Spleen (tissue), 11 donors: Measurements from ENCODE around the gene COLEC12. TPM values are rescaled to one million over a fixed set of nuclear protein-coding genes. Genes with fewer than 3 reads are reported as not detected.

ENCODE experiments used
- DNase-seq: peaks from one replicate; pipeline ENCODE4 v3.0.0-alpha.2; 2020
- H3K27ac ChIP-seq, 8 donors: fragments of 200-600 bp; sonication (generic) in 7 of 8; 1 replicate in 4 of 8; 2 replicates in 4 of 8; pipeline versions ENCODE4 v1.5.0 to v1.8.0; 2016 to 2021; ENCODE audit warnings: inconsistent platforms in 4 of 8, mild to moderate bottlenecking in 4 of 8, moderate library complexity in 1 of 8
- H3K27me3 ChIP-seq, 7 donors: fragments of 200-600 bp; sonication (generic) in 6 of 7; replicated peaks in 1 of 7; 1 replicate in 4 of 7; 2 replicates in 3 of 7; pipeline versions ENCODE4 v1.5.0 to v1.8.0; 2016 to 2021; ENCODE audit warnings: inconsistent platforms in 3 of 7, mild to moderate bottlenecking in 1 of 7
- H3K36me3 ChIP-seq, 6 donors: fragments of 200-600 bp; sonication (generic) in 5 of 6; 1 replicate in 4 of 6; 2 replicates in 2 of 6; pipeline versions ENCODE4 v1.5.0 to v1.8.0; 2016 to 2021; ENCODE audit warnings: inconsistent platforms in 2 of 6
- H3K4me1 ChIP-seq, 6 donors: fragments of 200-600 bp; sonication (generic) in 5 of 6; 1 replicate in 3 of 6; 2 replicates in 3 of 6; pipeline versions ENCODE4 v1.5.0 to v1.8.0; 2016 to 2021; ENCODE audit warnings: inconsistent platforms in 3 of 6
- H3K4me3 ChIP-seq, 8 donors: fragments of 200-600 bp; sonication (generic) in 7 of 8; 1 replicate in 4 of 8; 2 replicates in 4 of 8; pipeline versions ENCODE4 v1.5.0 to v1.8.0; 2016 to 2021; ENCODE audit warnings: inconsistent platforms in 4 of 8, mild to moderate bottlenecking in 4 of 8, moderate library complexity in 2 of 8
- H3K9me3 ChIP-seq, 8 donors: fragments of 200-600 bp; sonication (generic) in 7 of 8; 1 replicate in 4 of 8; 2 replicates in 4 of 8; pipeline versions ENCODE4 v1.5.0 to v1.8.0; 2016 to 2021; ENCODE audit warnings: inconsistent platforms in 4 of 8
- POLR2A ChIP-seq, 3 donors: fragments of 450-650 bp; IDR thresholded peaks; one replicate each; pipeline ENCODE4 v1.5.1; 2017; ENCODE audit warnings: antibody characterized with exemption in 3 of 3, mild to moderate bottlenecking in 1 of 3
- POLR2AphosphoS5 ChIP-seq, 3 donors: sonication (generic); formaldehyde crosslinking; IDR thresholded peaks; one replicate each; pipeline ENCODE4 v1.5.1; 2017; ENCODE audit warnings: antibody characterized with exemption in 3 of 3
- WGBS, 5 donors: extraction: QIAGEN DNeasy Blood & Tissue Kit in 3 of 5; methylation state at CpG; one replicate each; pipeline versions ENCODE4 v1.1.5 to v1.1.7; 2013 to 2018; 5-methylcytosine and 5-hydroxymethylcytosine counted together
- intact Hi-C: fragments of 100-400 bp; cut with DNase I; formaldehyde crosslinking; loops from one replicate; pipeline ENCODE4 v1.15.0; 2023; ENCODE audit warnings: low total_unique reads
- polyA plus RNA-seq, 3 donors: library from polyadenylated mRNA; stranded (reverse); fragments of 200-250 nt; gene quantifications; one replicate each; pipeline ENCODE4 v1.2.1, GENCODE V29; 2013
- total RNA-seq, 7 donors: library from RNA; depleted of rRNA in 3 of 7; stranded (reverse); fragments of >200 nt in 3 of 7; fragmentation: NEBNext Ultra II Directional in 4 of 7; extraction: Animal tissue kit (Norgen Biotek cat#: 25700) in 4 of 7; gene quantifications; one replicate each; pipeline versions ENCODE4 v1.1.0 to v1.2.1, GENCODE V29; 2016 to 2021
- TF ChIP-seq, protein P1 (sequence below), 11 experiments: fragments of 200-600 bp in 7 of 11; fragments of 450-650 bp in 4 of 11; sonication (generic) in 4 of 11; IDR thresholded peaks in 8 of 11; conservative IDR thresholded peaks in 3 of 11; 1 replicate in 7 of 11; 2 replicates in 4 of 11; pipeline versions ENCODE4 v1.4.0 to v1.8.0; 2016 to 2021; ENCODE audit warnings: antibody characterized with exemption in 11 of 11, inconsistent platforms in 4 of 11, mild to moderate bottlenecking in 1 of 11
- donor health status: healthy with polysubstance abuse.
- donor health status: DM: no; HTN: no; CAD: no; lungs with moderate emphysema.
- donor health status: DM: no; HTN: no; CAD: no.
- donor health status: Bipolar disorder and iron deficiency.
- donor health status: healthy.
- donor health status: DM: no; HTN: no; CAD: no.
- donor health status: DM: yes; HTN: yes; CAD: no.

The COLEC12 gene
- total and polyA plus RNA-seq, 10 donors = 0.13 to 4.5 (median 1.0) TPM

DNA sequence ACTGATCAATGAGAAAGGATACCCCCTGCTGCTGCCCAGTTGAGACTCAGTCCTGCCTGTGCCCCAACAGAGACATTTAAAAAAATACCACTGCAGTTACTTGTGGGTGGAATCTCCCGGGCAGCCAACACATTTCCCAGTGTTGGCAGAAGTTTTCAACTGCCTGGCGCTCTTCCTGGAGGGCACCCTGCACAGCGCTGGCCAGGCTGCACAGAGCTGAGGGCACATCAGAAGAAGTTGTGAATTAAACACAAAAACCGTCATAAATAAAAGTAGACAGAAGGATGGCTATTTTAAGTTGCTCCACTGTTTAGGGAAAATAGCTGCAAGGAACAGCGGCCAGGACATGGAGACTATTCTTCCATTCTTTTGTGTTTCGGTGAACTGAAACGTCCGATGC lies 122.4 kb downstream of the COLEC12 start:
- TF ChIP-seq POLR2A (IDR thresholded peaks at IDR 0.05) = no peak
- 85 to 95% (median 90%) methylated on average over 8 of the region's 8 CpGs for WGBS, 5 donors
- Histone ChIP-seq H3K4me3 (no peak overlapping the region), H3K36me3 (no peaks in the 10 kb centered on the region), H3K9me3 (no peaks in the 10 kb centered on the region), H3K4me1 (peaks cover 0 to 32% (median 4%) of the 10 kb centered on the region in 6 donors), H3K27me3 (no peaks in the 10 kb centered on the region), H3K27ac (no peak overlapping the region)
- intact Hi-C loops = no loop called here
- DNase-seq = no peak

DNA sequence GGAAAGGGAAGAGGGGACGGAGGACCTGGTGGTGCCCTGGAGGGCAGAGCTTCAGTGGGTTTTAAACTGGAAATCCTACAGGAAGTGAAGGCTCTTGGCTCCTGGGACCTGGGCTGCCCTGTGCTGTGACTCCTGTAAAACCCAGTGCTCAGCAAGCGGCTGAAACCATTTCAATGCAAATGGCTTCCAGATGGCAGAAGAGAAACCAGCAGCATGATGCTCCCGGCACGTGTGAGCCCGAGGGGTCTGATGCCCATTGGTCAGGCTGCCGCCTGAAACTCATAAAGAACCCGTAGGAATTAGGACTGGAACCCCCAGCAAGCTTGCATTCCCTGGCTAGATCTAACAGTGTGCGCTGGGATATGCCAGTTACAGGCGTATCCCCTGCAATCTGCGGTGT lies 123.4 kb downstream of the COLEC12 start:
- H3K4me1 ChIP-seq = peaks cover 0 to 32% (median 4%) of the 10 kb centered on the region in 6 donors
- no peak overlapping the region for H3K4me3 ChIP-seq
- no peaks in the 10 kb centered on the region for H3K27me3 ChIP-seq
- H3K27ac ChIP-seq = no peak overlapping the region
- no peaks in the 10 kb centered on the region for H3K9me3 ChIP-seq
- intact Hi-C loops = no loop called here
- TF ChIP-seq, protein P1, sequence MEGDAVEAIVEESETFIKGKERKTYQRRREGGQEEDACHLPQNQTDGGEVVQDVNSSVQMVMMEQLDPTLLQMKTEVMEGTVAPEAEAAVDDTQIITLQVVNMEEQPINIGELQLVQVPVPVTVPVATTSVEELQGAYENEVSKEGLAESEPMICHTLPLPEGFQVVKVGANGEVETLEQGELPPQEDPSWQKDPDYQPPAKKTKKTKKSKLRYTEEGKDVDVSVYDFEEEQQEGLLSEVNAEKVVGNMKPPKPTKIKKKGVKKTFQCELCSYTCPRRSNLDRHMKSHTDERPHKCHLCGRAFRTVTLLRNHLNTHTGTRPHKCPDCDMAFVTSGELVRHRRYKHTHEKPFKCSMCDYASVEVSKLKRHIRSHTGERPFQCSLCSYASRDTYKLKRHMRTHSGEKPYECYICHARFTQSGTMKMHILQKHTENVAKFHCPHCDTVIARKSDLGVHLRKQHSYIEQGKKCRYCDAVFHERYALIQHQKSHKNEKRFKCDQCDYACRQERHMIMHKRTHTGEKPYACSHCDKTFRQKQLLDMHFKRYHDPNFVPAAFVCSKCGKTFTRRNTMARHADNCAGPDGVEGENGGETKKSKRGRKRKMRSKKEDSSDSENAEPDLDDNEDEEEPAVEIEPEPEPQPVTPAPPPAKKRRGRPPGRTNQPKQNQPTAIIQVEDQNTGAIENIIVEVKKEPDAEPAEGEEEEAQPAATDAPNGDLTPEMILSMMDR (IDR thresholded peaks at IDR 0.05 in 8 of 11, conservative IDR thresholded peaks at IDR 0.05 in 3 of 11) = no peak
- TF ChIP-seq POLR2A (IDR thresholded peaks at IDR 0.05) = no peak
- TF ChIP-seq POLR2AphosphoS5 (IDR thresholded peaks at IDR 0.05) = no peak
- no peaks in the 10 kb centered on the region for H3K36me3 ChIP-seq
- WGBS, 5 donors = 74 to 88% (median 79%) methylated on average over 10 of the region's 10 CpGs
- no peak for DNase-seq

DNA sequence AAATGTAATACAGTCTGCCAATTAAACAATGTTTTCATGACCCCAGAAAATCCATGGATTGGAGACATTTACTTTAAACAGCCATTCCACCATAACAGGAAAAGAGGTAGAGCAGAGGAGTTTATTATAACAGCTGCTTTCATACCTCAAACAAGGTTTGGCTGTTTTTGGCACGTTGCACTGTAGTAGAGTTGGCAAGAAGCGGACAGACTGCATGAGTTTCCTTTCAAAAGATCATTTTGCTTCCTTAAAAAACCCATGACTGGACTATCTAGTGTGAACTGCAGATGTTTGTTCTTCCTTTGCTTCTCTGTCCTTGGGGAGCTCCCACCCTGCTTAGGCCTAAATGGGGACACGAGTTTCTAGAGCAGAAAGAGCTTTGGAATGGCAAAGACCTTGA lies 124.2 kb downstream of the COLEC12 start:
- intact Hi-C loops = no loop called here
- Histone ChIP-seq H3K36me3 (no peaks in the 10 kb centered on the region), H3K27me3 (no peaks in the 10 kb centered on the region), H3K4me3 (no peak overlapping the region), H3K9me3 (no peaks in the 10 kb centered on the region), H3K27ac (no peak overlapping the region), H3K4me1 (peaks cover 0 to 37% (median 4%) of the 10 kb centered on the region in 6 donors)
- DNase-seq = no peak
- 18 to 27% (median 26%) methylated on average over 3 of the region's 3 CpGs for WGBS, 5 donors
- TF ChIP-seq, protein P1 (IDR thresholded peaks at IDR 0.05 in 8 of 11, conservative IDR thresholded peaks at IDR 0.05 in 3 of 11) = no peak
- TF ChIP-seq POLR2AphosphoS5 (IDR thresholded peaks at IDR 0.05) = no peak
- no peak for TF ChIP-seq POLR2A (IDR thresholded peaks at IDR 0.05)

DNA sequence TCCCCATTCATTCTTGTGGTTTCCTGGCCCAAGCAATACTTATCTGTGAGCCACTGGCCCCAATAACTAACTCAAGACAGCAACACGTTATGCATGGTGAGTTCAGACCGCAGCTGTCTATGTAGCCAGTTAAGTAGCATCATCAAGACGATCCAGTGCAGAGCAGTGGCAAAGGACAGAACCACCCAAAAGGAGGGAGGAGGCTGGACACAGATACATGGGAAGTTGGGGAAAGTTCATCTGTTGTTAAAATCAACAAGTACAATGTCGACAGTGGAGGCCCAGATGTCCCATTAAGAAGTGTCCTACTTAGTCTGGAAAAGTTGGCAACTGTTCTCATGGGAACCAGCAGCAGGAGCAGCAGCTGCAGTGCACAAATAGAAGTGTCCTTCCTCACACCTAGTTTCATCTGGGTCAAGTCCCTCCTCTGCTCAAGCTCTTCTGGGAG lies 125.8 kb downstream of the COLEC12 start:
- H3K9me3 ChIP-seq = no peaks in the 10 kb centered on the region
- intact Hi-C loops = no loop called here
- H3K36me3 ChIP-seq = no peaks in the 10 kb centered on the region
- 35 to 46% (median 38%) methylated on average over 4 of the region's 4 CpGs for WGBS, 5 donors
- no peaks in the 10 kb centered on the region for H3K27me3 ChIP-seq
- no peak overlapping the region for H3K27ac ChIP-seq
- TF ChIP-seq, protein P1 (IDR thresholded peaks at IDR 0.05 in 8 of 11, conservative IDR thresholded peaks at IDR 0.05 in 3 of 11) = no peak
- no peak for TF ChIP-seq POLR2AphosphoS5 (IDR thresholded peaks at IDR 0.05)
- TF ChIP-seq POLR2A (IDR thresholded peaks at IDR 0.05) = no peak
- peaks cover 0 to 43% (median 4%) of the 10 kb centered on the region in 6 donors for H3K4me1 ChIP-seq
- no peak overlapping the region for H3K4me3 ChIP-seq
- no peak for DNase-seq

DNA sequence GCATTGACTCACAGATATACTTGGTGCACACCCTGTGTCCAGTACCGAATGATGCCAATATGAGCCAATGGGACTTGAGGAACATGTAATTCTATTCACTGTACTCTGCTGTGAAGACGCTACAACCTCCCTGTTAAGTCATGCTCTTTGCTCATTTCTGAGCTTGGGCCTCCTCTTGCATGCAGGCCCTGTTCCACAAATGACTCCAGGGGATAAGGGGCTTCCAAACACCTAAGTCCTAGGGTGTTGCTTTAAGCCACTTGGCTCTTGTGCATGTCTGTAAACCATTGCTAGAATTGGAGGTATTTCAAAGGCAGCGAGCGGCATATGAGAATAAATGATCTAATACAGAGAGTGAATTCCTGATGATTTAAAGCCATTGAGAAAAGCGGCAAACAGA lies 126.7 kb downstream of the COLEC12 start:
- no peak overlapping the region for H3K27ac ChIP-seq
- H3K4me3 ChIP-seq = no peak overlapping the region
- peaks cover 0 to 38% (median 1%) of the 10 kb centered on the region in 6 donors for H3K4me1 ChIP-seq
- no peaks in the 10 kb centered on the region for H3K27me3 ChIP-seq
- no peaks in the 10 kb centered on the region for H3K9me3 ChIP-seq
- no peak for DNase-seq
- WGBS, 5 donors = 89 to 100% (median 95%) methylated on average over 5 of the region's 5 CpGs
- H3K36me3 ChIP-seq = no peaks in the 10 kb centered on the region
- intact Hi-C loops = no loop called here
- no peak for TF ChIP-seq POLR2A (IDR thresholded peaks at IDR 0.05)
- TF ChIP-seq, protein P1 (IDR thresholded peaks at IDR 0.05 in 8 of 11, conservative IDR thresholded peaks at IDR 0.05 in 3 of 11) = no peak
- no peak for TF ChIP-seq POLR2AphosphoS5 (IDR thresholded peaks at IDR 0.05)
